ENCODE results near the gene AKR1C8. TPM values are rescaled to one million over a fixed set of nuclear protein-coding genes. Genes with fewer than 3 reads are reported as not detected.
"Not testable (repeated sequence)": the region's sequence is repeated elsewhere in the genome, so short reads cannot be mapped to it uniquely, and the experiment has no call there.

Gene AKR1C8
- total RNA-seq, 1 experiment from 2014 or later: 2.7 TPM

- intact Hi-C loops (cut with micrococcal nuclease; ENCODE audit: unreplicated experiment): no loop called here
- no peaks in the 10 kb centered on the region for H3K36me3 ChIP-seq (ENCODE audit: low read depth)
- H2AFZ ChIP-seq: no peak overlapping the region
- no peaks in the 10 kb centered on the region for H3K4me1 ChIP-seq (replicated peaks; ENCODE audit: insufficient read depth)
- H3K4me2 ChIP-seq: no peak overlapping the region
- H3K9me2 ChIP-seq (ENCODE audit: insufficient read depth): no peaks in the 10 kb centered on the region
- H3K4me3 ChIP-seq: no peak overlapping the region
- no peaks in the 10 kb centered on the region for H4K20me1 ChIP-seq (ENCODE audit: insufficient read depth)
- TF ChIP-seq CTCF (conservative IDR thresholded peaks at IDR 0.05): no peak
- no peak for TF ChIP-seq EZH2 (IDR thresholded peaks at IDR 0.05; ENCODE audit: low read depth)
- DNase-seq: no peak
- H3K9me3 ChIP-seq (ENCODE audit: insufficient read depth, low read depth): no peaks in the 10 kb centered on the region; the same call in 1 of the 2 replicates
- CTCF ChIA-PET: no interaction called here
- no peaks in the 10 kb centered on the region for H3K79me2 ChIP-seq (ENCODE audit: low read depth)
- POLR2A ChIA-PET (ENCODE audit: unreplicated experiment): no interaction called here
- H3F3A ChIP-seq (ENCODE audit: insufficient read depth, low read depth): no peaks in the 10 kb centered on the region
- no peaks in the 10 kb centered on the region for H3K27me3 ChIP-seq (ENCODE audit: insufficient read depth, low read depth)
- no peak overlapping the region for H3K27ac ChIP-seq
- BruUV-seq (replicated peaks): no TSS peak
Observed at GRCh38 chr10:5211696-5212536, 27.0 kb upstream of the AKR1C8 start.

GRCh38 chr10:5210261-5210660, 25.3 kb upstream of the AKR1C8 start:
- H3K4me1 ChIP-seq (replicated peaks; ENCODE audit: insufficient read depth); H2AFZ ChIP-seq; H4K20me1 ChIP-seq (ENCODE audit: insufficient read depth); H3F3A ChIP-seq (ENCODE audit: insufficient read depth, low read depth); H3K4me2 ChIP-seq; H3K36me3 ChIP-seq (ENCODE audit: low read depth); H3K4me3 ChIP-seq; H3K79me2 ChIP-seq (ENCODE audit: low read depth); H3K27me3 ChIP-seq (ENCODE audit: insufficient read depth, low read depth); H3K27ac ChIP-seq; DNase-seq; BruUV-seq (replicated peaks); POLR2A ChIA-PET (ENCODE audit: unreplicated experiment); H3K9me3 ChIP-seq (ENCODE audit: insufficient read depth, low read depth); intact Hi-C loops (cut with micrococcal nuclease; ENCODE audit: unreplicated experiment); H3K9me2 ChIP-seq (ENCODE audit: insufficient read depth); CTCF ChIA-PET: not testable (repeated sequence)

- DNase-seq; H3K9me3 ChIP-seq (ENCODE audit: insufficient read depth, low read depth); intact Hi-C loops (cut with micrococcal nuclease; ENCODE audit: unreplicated experiment); H3K27me3 ChIP-seq (ENCODE audit: insufficient read depth, low read depth); BruUV-seq (replicated peaks); H3K4me3 ChIP-seq; H4K20me1 ChIP-seq (ENCODE audit: insufficient read depth); H3K27ac ChIP-seq; POLR2A ChIA-PET (ENCODE audit: unreplicated experiment); H3K4me1 ChIP-seq (replicated peaks; ENCODE audit: insufficient read depth); H3K9me2 ChIP-seq (ENCODE audit: insufficient read depth); H3K4me2 ChIP-seq; H2AFZ ChIP-seq; H3K36me3 ChIP-seq (ENCODE audit: low read depth); H3K79me2 ChIP-seq (ENCODE audit: low read depth); H3F3A ChIP-seq (ENCODE audit: insufficient read depth, low read depth): not testable (repeated sequence)
- CTCF ChIA-PET: interaction anchor here (0.6 kb wide), 1 partner anchor 200 kb away, joined by 4 read pairs; no protein-coding TSS in a partner anchor
Observed at GRCh38 chr10:5209776-5210175, 24.8 kb upstream of the AKR1C8 start.

- Histone ChIP-seq H3K4me3 (no peak overlapping the region), H3K4me1 (replicated peaks; ENCODE audit: insufficient read depth) (no peaks in the 10 kb centered on the region), H3K36me3 (ENCODE audit: low read depth) (no peaks in the 10 kb centered on the region), H3K9me3 (ENCODE audit: insufficient read depth, low read depth) (no peaks in the 10 kb centered on the region; the same call in 1 of the 2 replicates), H3F3A (ENCODE audit: insufficient read depth, low read depth) (no peaks in the 10 kb centered on the region), H3K4me2 (no peak overlapping the region), H2AFZ (no peak overlapping the region), H4K20me1 (ENCODE audit: insufficient read depth) (no peaks in the 10 kb centered on the region), H3K79me2 (ENCODE audit: low read depth) (no peaks in the 10 kb centered on the region), H3K27ac (no peak overlapping the region), H3K9me2 (ENCODE audit: insufficient read depth) (no peaks in the 10 kb centered on the region), H3K27me3 (ENCODE audit: insufficient read depth, low read depth) (no peaks in the 10 kb centered on the region)
- CTCF ChIA-PET: no interaction called here
- TF ChIP-seq CTCF (conservative IDR thresholded peaks at IDR 0.05): no peak
- no peak for TF ChIP-seq EZH2 (IDR thresholded peaks at IDR 0.05; ENCODE audit: low read depth)
- no TSS peak for BruUV-seq (replicated peaks)
- intact Hi-C loops (cut with micrococcal nuclease; ENCODE audit: unreplicated experiment): no loop called here
- DNase-seq: no peak
- POLR2A ChIA-PET (ENCODE audit: unreplicated experiment): no interaction called here
Observed at GRCh38 chr10:5206799-5207198, 21.8 kb upstream of the AKR1C8 start.

Measured in PC-9 (cell line).